Stimulated activated CD4-positive, alpha-beta T cell treated with anti-CD3 and anti-CD28 coated beads, Interleukin-12 subunit alpha, Interleukin-12 subunit beta, amount 100 ng/mL, for 24 hours (primary cell): ENCODE data around the gene CHRNB4.
"Not testable (repeated sequence)": the region's sequence is repeated elsewhere in the genome, so short reads cannot be mapped to it uniquely, and the experiment has no call there.

Source experiments
- DNase-seq, 2 experiments: peaks; one replicate each; pipeline ENCODE4 v3.0.0-alpha.2; 2020; ENCODE audit warnings: low read depth in 2 of 2

The CHRNB4 gene, protein sequence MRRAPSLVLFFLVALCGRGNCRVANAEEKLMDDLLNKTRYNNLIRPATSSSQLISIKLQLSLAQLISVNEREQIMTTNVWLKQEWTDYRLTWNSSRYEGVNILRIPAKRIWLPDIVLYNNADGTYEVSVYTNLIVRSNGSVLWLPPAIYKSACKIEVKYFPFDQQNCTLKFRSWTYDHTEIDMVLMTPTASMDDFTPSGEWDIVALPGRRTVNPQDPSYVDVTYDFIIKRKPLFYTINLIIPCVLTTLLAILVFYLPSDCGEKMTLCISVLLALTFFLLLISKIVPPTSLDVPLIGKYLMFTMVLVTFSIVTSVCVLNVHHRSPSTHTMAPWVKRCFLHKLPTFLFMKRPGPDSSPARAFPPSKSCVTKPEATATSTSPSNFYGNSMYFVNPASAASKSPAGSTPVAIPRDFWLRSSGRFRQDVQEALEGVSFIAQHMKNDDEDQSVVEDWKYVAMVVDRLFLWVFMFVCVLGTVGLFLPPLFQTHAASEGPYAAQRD

DNA sequence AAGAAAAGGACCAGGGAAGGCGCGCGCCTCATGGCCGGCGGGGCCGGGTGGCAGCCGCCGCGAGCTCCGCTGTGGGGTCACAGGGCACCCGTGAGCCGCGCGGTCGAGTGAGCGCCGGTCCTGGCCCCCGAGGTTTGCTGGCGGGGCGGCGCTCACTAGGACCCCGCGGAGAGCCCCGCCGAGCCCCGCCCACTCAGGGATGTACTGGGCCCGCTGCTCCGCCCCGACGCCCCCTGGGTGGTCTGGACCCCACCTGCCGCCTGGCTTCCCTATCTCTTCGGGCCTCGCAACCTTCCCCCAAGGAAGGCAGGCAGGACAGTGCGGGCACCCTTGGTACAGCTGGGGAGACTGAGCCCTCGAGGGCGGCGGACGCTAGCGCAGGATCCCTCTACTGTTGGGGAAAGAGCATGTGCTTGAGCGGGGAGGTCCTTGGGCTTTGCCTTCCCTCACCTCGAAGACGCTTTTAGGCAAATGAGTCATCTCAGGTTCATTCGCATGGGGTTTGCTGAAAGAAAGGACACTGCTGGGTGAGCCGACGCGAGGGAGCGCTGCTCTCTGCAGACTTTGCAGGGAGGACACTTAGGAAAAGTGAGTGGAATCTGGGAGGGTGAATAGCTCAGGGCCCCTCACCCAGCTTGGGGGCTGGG lies at the start of gene CHRNB4:
TSS of gene CHRNB4 (minus strand) at position 109 of the 647 bp plus-strand sequence. CDS start at position 32, 77 bp downstream.
- DNase-seq, result no peak

DNA sequence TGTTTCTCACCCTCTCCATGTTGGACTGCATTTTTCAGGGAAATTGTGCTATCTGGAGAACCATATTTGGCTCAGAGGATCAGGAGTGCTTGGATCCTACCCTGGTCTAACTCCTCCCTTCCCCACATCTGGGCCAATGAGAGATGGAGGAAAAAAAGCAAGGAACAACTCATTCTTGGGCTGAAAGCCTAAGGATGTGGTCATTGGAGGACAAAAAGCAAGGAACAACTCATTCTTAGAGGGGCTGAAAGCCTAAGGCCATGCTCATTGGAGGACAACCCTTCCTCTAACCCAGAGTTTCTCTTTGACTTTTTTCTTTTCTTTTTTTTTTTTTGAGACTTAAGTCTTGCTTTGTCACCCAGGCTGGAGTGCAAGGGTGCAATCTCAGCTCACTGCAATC lies 48.6 kb upstream of the CHRNB4 start:
- no peak for DNase-seq

DNA sequence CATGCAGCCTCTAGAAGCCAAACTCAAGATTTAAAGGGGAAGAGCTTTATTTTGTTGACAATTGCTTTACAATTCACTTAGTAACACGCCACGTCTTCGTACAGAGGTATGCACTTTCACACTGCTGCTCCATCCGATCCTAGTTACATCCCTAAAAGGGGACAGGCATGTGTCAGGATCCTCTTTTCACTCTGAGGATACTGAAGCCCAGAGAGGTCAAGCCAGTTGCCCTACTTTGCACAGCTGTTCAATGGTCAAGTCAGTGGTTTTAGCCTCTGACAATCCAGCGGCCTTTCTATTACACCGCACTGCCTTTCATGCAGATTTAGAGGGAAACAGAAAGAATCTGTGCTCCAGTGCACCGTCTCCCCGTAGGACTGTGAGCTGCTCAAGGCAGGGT lies 44.9 kb upstream of the CHRNB4 start:
- no peak for DNase-seq

GRCh38 chr15:78685159-78685921 lies 44.3 kb upstream of the CHRNB4 start:
- DNase-seq, result no peak

DNA sequence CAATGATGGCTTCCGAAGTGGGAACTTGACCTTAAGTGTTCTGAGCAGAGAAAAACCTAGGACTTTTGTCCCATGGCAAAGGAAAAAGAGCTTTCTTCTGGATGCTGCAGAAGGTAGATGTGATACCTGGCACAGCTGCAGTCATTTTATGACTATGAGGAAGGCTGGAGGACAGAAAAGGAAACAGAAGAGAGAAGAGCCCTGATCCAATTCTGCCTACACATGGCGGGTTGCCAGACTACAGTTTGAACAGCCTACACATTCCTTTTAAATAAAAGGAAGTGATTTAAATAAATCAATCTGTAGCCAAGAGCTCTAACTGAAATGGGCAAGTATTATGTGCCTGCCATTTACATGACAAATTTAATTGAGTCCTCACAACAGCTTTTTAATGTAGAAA lies 43.6 kb upstream of the CHRNB4 start:
- DNase-seq, result no peak

DNA sequence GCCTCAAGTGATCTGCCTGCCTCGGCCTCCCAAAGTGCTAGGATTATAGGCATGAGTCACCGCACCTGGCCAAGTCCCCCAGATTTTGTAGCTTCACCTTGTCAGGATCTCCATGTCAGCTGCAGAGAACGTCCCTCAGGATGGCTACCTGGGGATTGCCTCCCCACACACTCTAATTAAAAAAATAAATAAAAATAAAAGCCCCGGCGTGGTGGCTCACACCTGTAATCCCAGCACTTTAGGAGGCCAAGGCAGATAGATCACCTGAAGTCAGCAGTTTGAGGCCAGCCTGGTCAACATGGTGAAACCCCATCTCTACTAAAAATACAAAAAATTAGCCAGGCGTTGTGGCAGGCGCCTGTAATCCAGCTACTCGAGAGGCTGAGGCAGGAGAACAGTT lies 42.6 kb upstream of the CHRNB4 start:
- DNase-seq, result not testable (repeated sequence)

DNA sequence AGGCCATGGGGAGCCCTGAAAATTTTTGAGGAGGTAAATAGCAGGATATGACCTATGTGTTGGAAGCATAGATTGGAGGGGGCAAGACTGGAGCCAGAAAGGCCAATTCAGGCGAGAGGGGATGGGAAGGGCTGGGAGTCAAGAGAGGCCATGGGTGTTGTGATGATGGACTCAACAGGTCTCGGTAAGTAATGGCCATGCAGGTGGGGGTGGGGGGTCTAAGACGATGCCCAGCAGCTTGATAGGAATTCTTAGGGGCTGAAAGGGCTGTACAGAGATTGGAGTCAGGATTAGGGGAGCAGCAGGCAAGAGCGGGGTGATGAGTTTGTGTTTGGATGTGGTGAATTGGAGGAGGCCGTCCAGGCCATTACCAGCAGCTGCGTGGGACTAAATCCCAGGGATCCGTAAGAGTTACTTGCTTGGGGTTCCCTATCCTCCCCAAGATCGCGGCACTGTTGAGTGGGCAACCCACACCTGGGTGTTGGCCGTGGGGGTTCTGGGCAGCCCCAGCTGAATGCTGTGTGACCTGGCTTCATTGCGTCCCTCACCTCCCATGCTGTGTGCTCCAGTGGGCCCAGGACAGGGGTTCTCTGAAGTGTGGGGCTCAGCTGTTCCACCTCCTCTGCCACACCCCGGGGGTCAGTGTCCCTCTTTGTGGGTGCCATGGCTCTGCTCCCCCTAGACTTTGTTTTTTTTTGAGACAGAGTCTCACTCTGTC lies 41.8 kb upstream of the CHRNB4 start:
- no peak for DNase-seq

DNA sequence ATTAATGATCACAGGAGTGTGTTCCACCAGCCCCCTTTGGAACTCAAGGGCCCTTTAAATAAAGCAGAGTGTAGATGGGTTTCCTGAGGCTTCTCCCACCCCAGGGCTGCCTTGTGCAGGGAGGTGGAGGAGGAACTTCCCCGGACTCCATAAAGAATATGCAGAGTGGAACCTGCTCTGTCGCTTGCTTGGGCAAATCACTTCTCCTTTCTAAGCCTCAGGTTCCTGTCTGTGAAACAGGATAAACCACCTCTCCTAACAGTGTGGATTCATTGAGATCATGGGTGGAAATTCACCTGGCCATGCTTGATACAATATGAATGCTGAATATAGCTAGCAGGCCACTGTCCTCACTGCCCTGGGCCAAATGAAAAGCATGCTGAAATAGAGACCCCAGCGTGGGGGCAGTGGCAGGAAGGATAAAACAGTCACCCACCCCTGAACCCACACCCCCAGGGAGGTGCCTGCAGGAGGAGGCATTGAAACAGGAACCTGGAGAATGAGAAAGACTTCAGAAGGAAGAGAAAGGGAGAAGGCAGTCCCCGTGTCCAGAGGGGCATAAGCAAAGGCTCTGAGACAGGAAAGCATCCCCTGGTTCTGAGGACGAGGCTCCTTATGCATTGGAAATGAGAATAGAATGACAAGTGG lies 41.1 kb upstream of the CHRNB4 start:
- DNase-seq, result no peak

GRCh38 chr15:78681281-78682003 lies 40.4 kb upstream of the CHRNB4 start:
- DNase-seq, result no peak

- no peak for DNase-seq
Measured at GRCh38 chr15:78680431-78681075, 39.5 kb upstream of the CHRNB4 start.

GRCh38 chr15:78679089-78679511 lies 38.1 kb upstream of the CHRNB4 start:
- no peak for DNase-seq

- no peak for DNase-seq
Measured at GRCh38 chr15:78676424-78677110, 35.6 kb upstream of the CHRNB4 start.

- no peak for DNase-seq
Measured at GRCh38 chr15:78675617-78676360, 34.8 kb upstream of the CHRNB4 start.

GRCh38 chr15:78675206-78675605 lies 34.2 kb upstream of the CHRNB4 start:
- no peak for DNase-seq

- DNase-seq, result no peak
Measured at GRCh38 chr15:78673917-78674444, 33.0 kb upstream of the CHRNB4 start.

- no peak for DNase-seq
Measured at GRCh38 chr15:78673476-78673875, 32.5 kb upstream of the CHRNB4 start.

DNA sequence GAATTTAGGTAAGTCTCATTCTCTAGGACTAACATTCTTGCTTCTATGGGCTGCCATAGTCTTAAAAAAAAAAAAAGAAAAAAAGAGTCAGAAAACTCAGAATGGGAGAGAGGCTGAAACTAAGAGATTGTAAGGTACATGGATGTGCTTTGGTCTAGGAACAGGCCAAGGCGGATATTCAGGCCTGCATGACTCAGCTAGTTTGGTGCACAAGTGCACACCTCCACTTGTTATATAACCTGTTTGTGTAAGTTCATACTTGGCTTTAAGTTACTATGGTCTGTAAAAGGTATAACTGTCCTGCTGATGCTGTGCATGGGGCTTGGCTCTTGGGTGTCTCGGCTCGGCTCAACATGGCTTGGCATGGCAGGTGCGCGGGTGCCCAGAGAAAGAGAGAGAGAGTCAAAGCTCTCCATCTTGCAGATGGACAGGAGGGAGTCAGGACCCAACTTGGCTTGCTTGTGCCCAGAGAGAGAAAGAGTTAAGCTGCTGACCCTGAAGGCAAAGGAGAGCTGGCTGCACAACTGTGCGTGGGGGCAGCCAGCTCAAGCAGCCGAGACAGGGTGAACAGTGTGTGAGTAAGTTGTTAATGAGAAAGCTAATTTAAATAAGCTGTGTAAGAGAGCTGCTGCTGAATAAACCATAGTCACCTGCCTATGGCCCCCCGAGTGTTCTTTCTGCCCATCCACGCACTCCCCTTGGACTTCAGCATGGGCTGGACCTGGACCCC lies 31.4 kb upstream of the CHRNB4 start:
- DNase-seq, result no peak
